Activated CD8-positive, alpha-beta T cell treated with anti-CD3 and anti-CD28 coated beads, Interleukin-2, amount 10 ng/mL, durations not matched to agents 7 days and 5 days (primary cell): ENCODE measurements around the gene CACNA1I. TPM values are rescaled to one million over a fixed set of nuclear protein-coding genes. Genes with fewer than 3 reads are reported as not detected.
A peak's percentile ranks its signal among the peaks of the same experiment; 100 is the strongest.
"Not testable (repeated sequence)": the region's sequence is repeated elsewhere in the genome, so short reads cannot be mapped to it uniquely, and the experiment has no call there.

Experiments used
- ATAC-seq: fragments of 150-1000 bp; cut with Tn5 transposase; one replicate; pipeline ENCODE4 v1.10.0; 2021; ENCODE audit warnings: moderate library complexity
- CTCF ChIA-PET: fragments of 350-600 bp; sonication (Branson Sonifier 250); formaldehyde crosslinking; loops from one replicate; lab custom pipeline; 2021; ENCODE audit warnings: antibody characterized with exemption; lab: Charles Lee
- POLR2A ChIA-PET: fragments of 350-600 bp; sonication (Branson Sonifier 250); formaldehyde crosslinking; loops from one replicate; lab custom pipeline; 2021; ENCODE audit warnings: antibody characterized with exemption; lab: Charles Lee
- DNase-seq: peaks from one replicate; pipeline ENCODE4 v3.0.0-alpha.2; 2020
- H3K27ac Mint-ChIP-seq: one replicate; pipeline ENCODE4 v1.8.0; 2021; ENCODE audit warnings: mild to moderate bottlenecking, mixed read lengths
- H3K27me3 Mint-ChIP-seq: one replicate; pipeline ENCODE4 v1.8.0; 2021; ENCODE audit warnings: low read depth, mixed read lengths
- H3K36me3 Mint-ChIP-seq: one replicate; pipeline ENCODE4 v1.8.0; 2021; ENCODE audit warnings: low read depth, mixed read lengths
- H3K4me1 Mint-ChIP-seq: one replicate; pipeline ENCODE4 v1.8.0; 2021; ENCODE audit warnings: low read depth, mixed read lengths
- H3K4me3 Mint-ChIP-seq: one replicate; pipeline ENCODE4 v1.8.0; 2021; ENCODE audit warnings: mild to moderate bottlenecking, mixed read lengths
- H3K9me3 Mint-ChIP-seq: one replicate; pipeline ENCODE4 v1.8.0; 2022; ENCODE audit warnings: mixed read lengths; ENCODE audit not compliant: insufficient read depth
- total RNA-seq, 2 experiments: library from RNA; stranded (reverse); gene quantifications; one replicate each; pipeline ENCODE4 v1.2.3, GENCODE V29; 2021

CACNA1I gene
- total RNA-seq, result under 1 TPM; 0.60 to 0.74 TPM

- ChIA-PET POLR2A (no interaction called here), CTCF (no interaction called here)
- H3K9me3 Mint-ChIP-seq, result no peaks in the 10 kb centered on the region
- peaks cover 12% of the 10 kb centered on the region for H3K27me3 Mint-ChIP-seq
- H3K4me1 Mint-ChIP-seq, result peaks cover 15% of the 10 kb centered on the region
- H3K36me3 Mint-ChIP-seq, result peaks cover under 1% of the 10 kb centered on the region
- H3K4me3 Mint-ChIP-seq, result no peak within 1 kb of the TSS
- ATAC-seq (no peak), DNase-seq (no peak)
- no peak within 1 kb of the TSS for H3K27ac Mint-ChIP-seq
Observed at GRCh38 chr22:39570665-39571064, at the start of gene CACNA1I. Gene CACNA1I (plus strand): TSS chr22:39570753. CDS start chr22:39570753, 0 bp downstream.

GRCh38 chr22:39521106-39521885 is 49.3 kb upstream of the CACNA1I start:
- H3K27ac Mint-ChIP-seq, result peak overlapping the region; percentile 98
- not testable (repeated sequence) for H3K9me3 Mint-ChIP-seq, ATAC-seq, DNase-seq, H3K27me3 Mint-ChIP-seq
- peaks cover 62% of the 10 kb centered on the region for H3K4me1 Mint-ChIP-seq
- POLR2A ChIA-PET, result interaction anchor here (0.9 to 4.0 kb wide), 9 partner anchors 9 to 401 kb away, joined by 3 to 75 read pairs (median 8); partner anchors contain the start of genes MIEF1, RPL3 and RPS19BP1
- H3K4me3 Mint-ChIP-seq, result peak overlapping the region; percentile 90
- CTCF ChIA-PET, result interaction anchor here (0.7 to 1.7 kb wide), 3 partner anchors 8 to 417 kb away, joined by 3 to 33 read pairs (median 3); no protein-coding TSS in a partner anchor
- H3K36me3 Mint-ChIP-seq, result peaks cover 67% of the 10 kb centered on the region

GRCh38 chr22:39522091-39522490 is 48.5 kb upstream of the CACNA1I start:
- DNase-seq, ATAC-seq, H3K9me3 Mint-ChIP-seq, H3K27me3 Mint-ChIP-seq: not testable (repeated sequence)
- peak overlapping the region; percentile 98 for H3K27ac Mint-ChIP-seq
- peaks cover 65% of the 10 kb centered on the region for H3K36me3 Mint-ChIP-seq
- H3K4me1 Mint-ChIP-seq, result peaks cover 67% of the 10 kb centered on the region
- H3K4me3 Mint-ChIP-seq, result peak overlapping the region; percentile 90
- POLR2A ChIA-PET, result interaction anchor here (0.5 to 4.0 kb wide), 9 partner anchors 8 to 522 kb away, joined by 3 to 75 read pairs (median 6); partner anchors contain the start of genes MIEF1 and RPS19BP1
- CTCF ChIA-PET, result interaction anchor here (1.1 to 2.3 kb wide), 5 partner anchors 9 to 29 kb away, joined by 3 to 7 read pairs (median 5); partner anchors contain the start of gene RPS19BP1

GRCh38 chr22:39522567-39523300 is 47.8 kb upstream of the CACNA1I start:
- Mint-ChIP-seq H3K4me3 (peak overlapping the region; percentile 90), H3K4me1 (peaks cover 73% of the 10 kb centered on the region), H3K9me3 (no peaks in the 10 kb centered on the region), H3K27ac (peak overlapping the region; percentile 98), H3K27me3 (no peaks in the 10 kb centered on the region), H3K36me3 (peaks cover 65% of the 10 kb centered on the region)
- no peak for ATAC-seq
- ChIA-PET CTCF (interaction anchor here (0.6 to 2.3 kb wide), 8 partner anchors 8 to 352 kb away, joined by 3 to 7 read pairs (median 4); partner anchors contain the start of gene RPS19BP1), POLR2A (interaction anchor here (0.5 to 4.0 kb wide), 14 partner anchors 8 to 801 kb away, joined by 3 to 75 read pairs (median 4); partner anchors contain the start of genes MIEF1, RPL3, RPS19BP1 and TNRC6B)
- no peak for DNase-seq

GRCh38 chr22:39524089-39524752 is 46.3 kb upstream of the CACNA1I start:
- ChIA-PET CTCF (interaction anchor here (1.2 to 8.7 kb wide), 4 partner anchors 9 to 31 kb away, joined by 3 to 264 read pairs (median 6); partner anchors contain the start of gene RPS19BP1), POLR2A (interaction anchor here (0.6 to 3.6 kb wide), 7 partner anchors 11 to 520 kb away, joined by 3 to 14 read pairs (median 4); partner anchors contain the start of gene MIEF1)
- no peak for DNase-seq
- no peaks in the 10 kb centered on the region for H3K9me3 Mint-ChIP-seq
- H3K36me3 Mint-ChIP-seq, result peaks cover 75% of the 10 kb centered on the region
- no peak for ATAC-seq
- H3K4me1 Mint-ChIP-seq, result peaks cover 75% of the 10 kb centered on the region
- peak overlapping the region; percentile 34 for H3K4me3 Mint-ChIP-seq
- peak overlapping the region; percentile 73 for H3K27ac Mint-ChIP-seq
- H3K27me3 Mint-ChIP-seq, result no peaks in the 10 kb centered on the region

- POLR2A ChIA-PET, result interaction anchor here (0.6 to 3.6 kb wide), 9 partner anchors 23 to 519 kb away, joined by 3 to 14 read pairs (median 3); partner anchors contain the start of genes MIEF1, RPL3 and TAB1
- H3K9me3 Mint-ChIP-seq, result no peaks in the 10 kb centered on the region
- H3K36me3 Mint-ChIP-seq, result peaks cover 83% of the 10 kb centered on the region
- H3K4me1 Mint-ChIP-seq, result peaks cover 81% of the 10 kb centered on the region
- no peak for DNase-seq
- H3K27me3 Mint-ChIP-seq, result no peaks in the 10 kb centered on the region
- no peak for ATAC-seq
- H3K4me3 Mint-ChIP-seq, result peak overlapping the region; percentile 25
- H3K27ac Mint-ChIP-seq, result peak overlapping the region; percentile 73
- CTCF ChIA-PET, result interaction anchor here (1.3 to 8.7 kb wide), 2 partner anchors 11 to 31 kb away, joined by 7 to 264 read pairs; no protein-coding TSS in a partner anchor
Observed at GRCh38 chr22:39524753-39525657, 45.5 kb upstream of the CACNA1I start.

- Mint-ChIP-seq H3K27me3 (no peaks in the 10 kb centered on the region), H3K36me3 (peaks cover 81% of the 10 kb centered on the region), H3K27ac (peak overlapping the region; percentile 73), H3K4me1 (peaks cover 84% of the 10 kb centered on the region), H3K9me3 (no peaks in the 10 kb centered on the region), H3K4me3 (peak overlapping the region; percentile 25)
- DNase-seq (no peak), ATAC-seq (no peak)
- ChIA-PET CTCF (interaction anchor here (8.7 kb wide), 1 partner anchor 32 kb away, joined by 264 read pairs; no protein-coding TSS in a partner anchor), POLR2A (interaction anchor here (0.6 to 3.6 kb wide), 4 partner anchors 24 to 519 kb away, joined by 3 to 14 read pairs (median 5); partner anchors contain the start of genes MIEF1 and RPL3)
Observed at GRCh38 chr22:39525658-39525975, 44.9 kb upstream of the CACNA1I start.

GRCh38 chr22:39526736-39527171 is 43.8 kb upstream of the CACNA1I start:
- peaks cover 94% of the 10 kb centered on the region for H3K4me1 Mint-ChIP-seq
- peak overlapping the region; percentile 15 for H3K4me3 Mint-ChIP-seq
- ChIA-PET CTCF (interaction anchor here (1.0 to 8.7 kb wide), 3 partner anchors 9 to 211 kb away, joined by 3 to 264 read pairs (median 4); no protein-coding TSS in a partner anchor), POLR2A (interaction anchor here (4.8 kb wide), 1 partner anchor 209 kb away, joined by 56 read pairs; the partner anchor contains the start of gene RPL3)
- no peaks in the 10 kb centered on the region for H3K9me3 Mint-ChIP-seq
- H3K27me3 Mint-ChIP-seq, result no peaks in the 10 kb centered on the region
- DNase-seq (no peak), ATAC-seq (peak; percentile 11)
- H3K27ac Mint-ChIP-seq, result peak overlapping the region; percentile 85
- H3K36me3 Mint-ChIP-seq, result peaks cover 78% of the 10 kb centered on the region

GRCh38 chr22:39527481-39527961 is 43.0 kb upstream of the CACNA1I start:
- peaks cover 75% of the 10 kb centered on the region for H3K36me3 Mint-ChIP-seq

More at GRCh38 chr22:39527481-39527961, 43.0 kb upstream of the CACNA1I start:
- Mint-ChIP-seq H3K27ac (peak overlapping the region; percentile 85), H3K4me1 (peaks cover 90% of the 10 kb centered on the region), H3K4me3 (no peak overlapping the region), H3K27me3 (no peaks in the 10 kb centered on the region), H3K9me3 (no peaks in the 10 kb centered on the region)
- POLR2A ChIA-PET, result interaction anchor here (1.7 to 4.8 kb wide), 2 partner anchors 128 to 210 kb away, joined by 5 to 56 read pairs; partner anchors contain the start of genes RPL3 and TAB1
- CTCF ChIA-PET, result interaction anchor here (1.0 to 8.7 kb wide), 4 partner anchors 7 to 34 kb away, joined by 3 to 264 read pairs (median 57); partner anchors contain the start of gene ATF4
- ATAC-seq (no peak), DNase-seq (no peak)
